Loucy (cell line): ENCODE data around the gene CLEC2D.

Experiments used
- H2AFZ ChIP-seq: fragments of 200-600 bp; sonication (generic); 2 replicates; pipeline ENCODE4 v1.6.0; 2016; ENCODE audit warnings: antibody characterized with exemption, mild to moderate bottlenecking, low read length, moderate library complexity
- H3F3A ChIP-seq: fragments of 200-600 bp; 2 replicates; pipeline ENCODE4 v1.6.0; 2016; ENCODE audit warnings: antibody characterized with exemption, low read depth, mild to moderate bottlenecking
- H3K27me3 ChIP-seq: fragments of 200-600 bp; sonication (generic); 2 replicates; pipeline ENCODE4 v1.6.1; 2014; ENCODE audit warnings: low read length, mild to moderate bottlenecking; ENCODE audit not compliant: insufficient read depth, poor library complexity, severe bottlenecking
- H3K36me3 ChIP-seq: fragments of 200-600 bp; sonication (generic); 2 replicates; pipeline ENCODE4 v1.6.1; 2016; ENCODE audit warnings: low read length; ENCODE audit not compliant: insufficient read depth
- H3K4me1 ChIP-seq: fragments of 200-600 bp; sonication (generic); 2 replicates; pipeline ENCODE4 v1.5.1; 2014; ENCODE audit warnings: low read length, mild to moderate bottlenecking; ENCODE audit not compliant: insufficient read depth, poor library complexity, severe bottlenecking
- H3K4me2 ChIP-seq: fragments of 200-600 bp; sonication (generic); 2 replicates; pipeline ENCODE4 v1.6.0; 2014; ENCODE audit warnings: antibody characterized with exemption, low read length, low read depth, mild to moderate bottlenecking; ENCODE audit not compliant: poor library complexity, severe bottlenecking
- H3K4me3 ChIP-seq: fragments of 200-600 bp; sonication (generic); 2 replicates; pipeline ENCODE4 v1.5.1; 2014; ENCODE audit warnings: low read length, mild to moderate bottlenecking, mixed read lengths; ENCODE audit not compliant: poor library complexity, severe bottlenecking
- H3K79me2 ChIP-seq: fragments of 200-600 bp; sonication (generic); 2 replicates; pipeline ENCODE4 v1.6.1; 2014; ENCODE audit warnings: low read length; ENCODE audit not compliant: insufficient read depth
- H3K9ac ChIP-seq: fragments of 200-600 bp; sonication (generic); 2 replicates; pipeline ENCODE4 v1.6.0; 2014; ENCODE audit warnings: mild to moderate bottlenecking, low read depth, low read length, moderate library complexity; ENCODE audit not compliant: poor library complexity, severe bottlenecking
- H3K9me2 ChIP-seq: fragments of 200-600 bp; sonication (generic); replicated peaks from 2 replicates; pipeline ENCODE4 v1.6.1; 2016; ENCODE audit warnings: low read depth, low read length, mixed read lengths
- H3K9me3 ChIP-seq: fragments of 200-600 bp; sonication (generic); 2 replicates; pipeline ENCODE4 v1.6.1; 2014; ENCODE audit warnings: mild to moderate bottlenecking, antibody characterized with exemption, low read length, low read depth; ENCODE audit not compliant: insufficient read depth
- H4K20me1 ChIP-seq: fragments of 200-600 bp; sonication (generic); 2 replicates; pipeline ENCODE4 v1.6.0; 2014; ENCODE audit warnings: antibody characterized with exemption, low read length, mild to moderate bottlenecking; ENCODE audit not compliant: insufficient read depth, poor library complexity, severe bottlenecking
- EZH2phosphoT487 ChIP-seq: fragments of 200-600 bp; IDR thresholded peaks from 2 replicates; pipeline ENCODE4 v1.6.1; 2018; ENCODE audit warnings: antibody characterized with exemption, mild to moderate bottlenecking, moderate library complexity, borderline replicate concordance
- TF ChIP-seq, protein P1 (sequence below): fragments of 200-600 bp; sonication (generic); conservative IDR thresholded peaks from 2 replicates; pipeline ENCODE4 v1.5.1; 2014; ENCODE audit warnings: mild to moderate bottlenecking, antibody characterized with exemption, low read length

Gene CLEC2D

DNA sequence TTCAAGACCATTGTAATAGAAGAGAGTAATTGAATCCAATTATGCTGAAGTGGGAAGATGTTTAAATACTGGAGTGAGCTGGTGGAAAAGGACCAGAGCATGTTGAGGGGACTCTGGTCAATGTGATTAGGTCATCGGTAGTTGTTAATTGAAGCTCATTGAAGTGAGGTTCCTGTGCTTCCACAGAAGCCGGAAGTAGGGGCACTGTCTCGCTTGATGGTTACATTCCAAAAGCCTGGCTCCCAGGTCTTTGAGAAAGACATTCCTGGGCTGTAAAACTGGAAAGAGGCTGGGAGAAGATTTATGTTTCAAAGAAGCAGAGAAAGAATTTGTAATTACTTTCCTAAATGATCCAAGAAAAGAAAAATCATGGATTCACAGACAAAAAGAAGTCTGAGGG is 75.7 kb downstream of the CLEC2D start:
- Histone ChIP-seq H2AFZ (no peak overlapping the region), H4K20me1 (no peaks in the 10 kb centered on the region), H3F3A (no peaks in the 10 kb centered on the region), H3K27me3 (no peaks in the 10 kb centered on the region), H3K9me2 (no peaks in the 10 kb centered on the region), H3K4me2 (no peak overlapping the region), H3K4me1 (peaks cover 16% of the 10 kb centered on the region), H3K4me3 (no peak overlapping the region), H3K9ac (no peak overlapping the region), H3K9me3 (no peaks in the 10 kb centered on the region), H3K36me3 (no peaks in the 10 kb centered on the region), H3K79me2 (no peaks in the 10 kb centered on the region)
- TF ChIP-seq, protein P1, sequence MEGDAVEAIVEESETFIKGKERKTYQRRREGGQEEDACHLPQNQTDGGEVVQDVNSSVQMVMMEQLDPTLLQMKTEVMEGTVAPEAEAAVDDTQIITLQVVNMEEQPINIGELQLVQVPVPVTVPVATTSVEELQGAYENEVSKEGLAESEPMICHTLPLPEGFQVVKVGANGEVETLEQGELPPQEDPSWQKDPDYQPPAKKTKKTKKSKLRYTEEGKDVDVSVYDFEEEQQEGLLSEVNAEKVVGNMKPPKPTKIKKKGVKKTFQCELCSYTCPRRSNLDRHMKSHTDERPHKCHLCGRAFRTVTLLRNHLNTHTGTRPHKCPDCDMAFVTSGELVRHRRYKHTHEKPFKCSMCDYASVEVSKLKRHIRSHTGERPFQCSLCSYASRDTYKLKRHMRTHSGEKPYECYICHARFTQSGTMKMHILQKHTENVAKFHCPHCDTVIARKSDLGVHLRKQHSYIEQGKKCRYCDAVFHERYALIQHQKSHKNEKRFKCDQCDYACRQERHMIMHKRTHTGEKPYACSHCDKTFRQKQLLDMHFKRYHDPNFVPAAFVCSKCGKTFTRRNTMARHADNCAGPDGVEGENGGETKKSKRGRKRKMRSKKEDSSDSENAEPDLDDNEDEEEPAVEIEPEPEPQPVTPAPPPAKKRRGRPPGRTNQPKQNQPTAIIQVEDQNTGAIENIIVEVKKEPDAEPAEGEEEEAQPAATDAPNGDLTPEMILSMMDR = no peak
- TF ChIP-seq EZH2phosphoT487 = no peak
